HG02571 (cell line): ENCODE measurements around the gene ASTN2.
A peak's percentile ranks its signal among the peaks of the same experiment; 100 is the strongest.

Source experiments
- ATAC-seq: cut with Tn5 transposase; IDR thresholded peaks from one replicate; pipeline ENCODE4 v1.9.1; 2021; ENCODE audit warnings: mild to moderate bottlenecking, moderate library complexity; ENCODE audit not compliant: unreplicated experiment

Gene ASTN2

DNA sequence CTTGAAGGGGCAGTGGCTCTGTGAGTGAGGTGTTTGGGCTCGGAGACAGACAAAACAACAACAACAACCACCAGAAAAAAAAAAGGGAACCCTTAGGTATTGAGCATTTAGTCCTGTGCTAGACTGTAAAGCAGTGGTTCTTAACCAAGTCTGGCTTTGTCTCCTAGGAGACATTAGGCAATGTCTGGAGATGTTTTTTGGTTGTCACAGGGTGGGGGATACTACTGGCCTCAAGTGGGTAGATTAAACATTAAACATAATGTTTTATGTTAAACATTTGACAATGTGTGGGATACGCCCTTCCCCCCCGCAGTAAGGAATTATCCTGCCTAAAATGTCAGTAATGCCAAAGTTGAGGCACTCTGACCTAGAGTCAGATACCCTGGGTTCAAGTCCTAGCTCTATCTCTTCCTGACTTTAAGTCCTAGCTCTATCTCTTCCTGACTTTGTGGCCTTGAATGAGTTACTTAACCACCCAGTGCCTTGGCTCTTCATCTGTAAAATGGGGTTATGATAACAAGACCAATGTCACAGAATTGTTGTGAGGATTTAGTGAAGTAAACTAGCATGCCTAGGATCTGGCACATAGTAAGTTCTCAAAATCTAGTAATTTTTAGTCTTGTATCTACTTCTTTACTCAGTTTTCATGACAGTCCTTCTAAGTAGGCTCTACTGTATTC, 725.9 kb downstream of the ASTN2 start:
- no peak for ATAC-seq

GRCh38 chr9:116687754-116688135, 727.1 kb downstream of the ASTN2 start:
- ATAC-seq: no peak

DNA sequence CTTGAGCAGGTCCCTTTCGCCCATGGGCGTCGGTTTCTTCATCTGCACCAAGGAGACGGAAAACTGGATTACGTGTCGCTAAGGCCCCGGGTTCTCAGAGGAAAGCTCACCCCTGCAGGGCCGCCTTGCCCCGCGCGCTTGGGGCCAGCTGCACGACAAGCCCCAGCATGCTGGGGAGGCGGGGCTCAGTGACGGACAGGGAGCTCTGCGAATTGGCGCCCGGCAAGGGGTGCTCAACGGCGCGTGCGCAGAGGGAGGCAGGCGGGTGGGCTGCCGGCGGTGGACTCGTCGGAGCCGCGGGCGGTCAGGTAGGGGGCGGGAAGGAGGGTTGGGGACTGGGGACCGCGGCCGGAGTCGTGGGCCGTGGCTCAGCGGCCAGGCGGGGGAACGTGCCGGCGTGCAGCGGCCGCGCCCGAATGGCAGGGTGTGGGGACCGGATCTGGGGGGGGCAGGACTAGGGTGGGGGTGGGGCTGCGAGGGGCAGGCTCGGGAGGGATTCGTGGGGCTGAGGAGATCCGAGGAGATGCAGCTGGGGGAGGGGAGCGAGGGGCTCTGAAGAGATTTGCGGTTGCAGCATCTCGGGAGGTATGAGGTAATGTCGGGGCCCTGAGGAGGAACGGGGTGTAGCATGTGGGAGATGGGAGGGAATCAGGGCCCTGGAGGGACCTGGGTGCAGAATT, 727.6 kb downstream of the ASTN2 start, which contains the start of gene TRIM32:
Gene TRIM32, plus strand, starts transcription at position 232 of the 680 bp plus-strand sequence. CDS start 10,438 bp downstream, outside the sequence.
- ATAC-seq: peak; percentile 99

DNA sequence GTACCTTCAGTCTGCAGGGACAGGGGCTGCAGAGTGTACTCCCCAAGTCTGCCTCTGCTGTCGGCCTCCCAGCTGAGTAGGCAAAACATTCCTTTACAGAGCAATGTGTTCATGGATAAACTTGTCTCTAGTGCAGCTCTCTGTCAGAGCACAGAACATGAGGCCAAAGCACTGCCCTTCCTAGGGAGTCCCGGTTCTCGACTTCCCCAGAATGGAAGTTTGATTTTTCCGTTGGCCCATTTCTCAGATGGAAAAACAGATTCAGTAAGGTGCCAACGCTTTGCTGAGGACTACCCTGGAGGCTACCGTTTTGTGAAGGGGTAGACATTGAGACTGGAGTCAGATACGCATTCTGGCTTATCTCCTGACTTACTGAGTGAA, 728.2 kb downstream of the ASTN2 start:
- peak; percentile 13 for ATAC-seq

GRCh38 chr9:116686135-116686534, 728.7 kb downstream of the ASTN2 start:
- ATAC-seq: no peak

DNA sequence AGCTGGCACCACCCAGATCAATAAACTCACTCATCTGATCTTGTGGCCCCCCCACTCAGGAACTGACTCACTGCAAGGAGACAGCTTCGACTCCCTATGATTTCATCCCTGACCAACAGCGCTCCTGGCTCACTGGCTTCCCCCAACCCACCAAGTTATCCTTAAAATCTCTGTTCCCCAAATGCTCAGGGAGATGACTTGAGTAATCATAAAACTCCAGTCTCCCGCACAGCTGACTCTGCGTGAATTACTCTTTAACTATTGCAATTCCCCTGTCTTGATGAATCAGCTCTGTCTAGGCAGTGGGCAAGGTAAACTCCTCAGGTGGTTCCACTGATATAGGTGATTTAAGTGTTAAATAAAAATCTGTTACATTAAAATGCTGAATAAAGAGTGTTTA, 729.7 kb downstream of the ASTN2 start:
- no peak for ATAC-seq

- ATAC-seq: no peak
Measured at GRCh38 chr9:116683535-116683934, 731.3 kb downstream of the ASTN2 start.

DNA sequence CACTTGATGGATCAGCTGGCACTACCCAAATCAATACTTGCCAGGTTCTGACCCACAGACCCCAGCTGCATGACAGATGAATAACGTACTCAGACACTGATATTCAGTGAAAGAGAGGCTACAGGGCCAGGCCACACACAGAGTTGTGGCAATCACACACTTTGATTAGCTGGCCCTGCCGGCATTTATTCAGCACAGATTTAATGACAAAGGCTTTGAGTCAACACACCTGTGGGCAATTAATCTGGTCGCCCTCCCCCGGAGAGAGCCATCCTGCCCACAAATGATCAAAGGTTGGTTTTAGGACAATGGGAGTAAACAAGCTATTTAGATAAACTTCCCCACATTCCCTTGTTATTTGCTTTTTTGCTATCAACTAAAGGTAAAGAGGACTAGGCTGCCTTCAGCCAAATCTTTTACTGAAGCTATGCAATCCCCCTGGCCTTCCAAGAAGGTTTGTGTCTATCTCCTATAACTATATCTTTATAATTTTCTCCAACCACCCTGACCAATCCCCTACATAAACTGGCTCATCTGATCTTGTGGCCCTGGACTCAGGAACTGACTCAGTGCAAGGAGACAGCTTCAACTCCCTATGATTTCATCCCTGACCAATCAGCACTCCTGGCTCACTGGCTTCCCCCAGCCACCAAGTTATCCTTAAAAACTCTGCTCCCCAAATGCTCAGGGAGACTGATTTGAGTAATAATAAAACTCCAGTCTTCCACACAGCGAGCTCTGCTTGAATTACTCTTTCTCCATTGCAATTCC, 740.5 kb downstream of the ASTN2 start:
- ATAC-seq: no peak

GRCh38 chr9:116673375-116673774, 741.5 kb downstream of the ASTN2 start:
- no peak for ATAC-seq

DNA sequence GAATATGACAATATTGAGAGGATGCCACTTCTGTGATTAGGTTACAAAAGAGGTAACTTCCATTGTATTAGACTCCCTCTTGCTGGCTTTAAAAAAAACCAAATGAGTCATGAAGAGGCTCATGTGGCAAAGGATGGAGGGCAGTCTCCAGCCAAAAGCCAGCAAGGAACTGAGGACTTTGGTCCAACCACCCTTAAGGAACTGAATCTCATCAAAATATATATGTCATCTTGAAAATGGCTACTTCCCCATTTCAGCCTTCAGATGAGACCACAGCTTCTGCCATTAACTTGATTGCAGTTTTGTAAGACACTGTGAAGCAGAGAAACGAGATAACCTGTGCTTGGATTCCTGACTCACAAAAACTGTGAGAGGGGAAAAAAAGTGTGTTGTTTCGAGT, 743.3 kb downstream of the ASTN2 start:
- ATAC-seq: no peak

- no peak for ATAC-seq
Measured at GRCh38 chr9:116668970-116669695, 745.7 kb downstream of the ASTN2 start.

DNA sequence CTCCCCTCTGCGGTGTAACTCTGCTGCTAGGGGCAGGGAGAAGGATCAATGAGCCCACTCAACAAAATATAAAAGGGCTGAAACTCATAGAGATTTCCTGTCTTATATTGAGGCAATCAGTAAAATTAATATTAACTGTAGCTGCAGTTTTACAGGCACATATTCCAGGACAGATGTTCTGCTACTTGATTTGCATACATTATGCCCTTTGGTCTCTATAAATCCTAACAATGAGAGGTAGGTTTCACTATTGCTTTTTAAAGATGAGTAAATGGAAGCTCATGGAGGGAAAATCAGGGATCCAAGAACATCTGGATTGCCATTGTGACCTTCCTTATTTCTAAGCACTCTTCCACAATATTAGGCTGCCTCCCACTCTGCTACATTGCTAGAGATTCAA, 751.3 kb downstream of the ASTN2 start:
- ATAC-seq: no peak

- ATAC-seq: no peak
Measured at GRCh38 chr9:116662646-116663310, 752.1 kb downstream of the ASTN2 start.

DNA sequence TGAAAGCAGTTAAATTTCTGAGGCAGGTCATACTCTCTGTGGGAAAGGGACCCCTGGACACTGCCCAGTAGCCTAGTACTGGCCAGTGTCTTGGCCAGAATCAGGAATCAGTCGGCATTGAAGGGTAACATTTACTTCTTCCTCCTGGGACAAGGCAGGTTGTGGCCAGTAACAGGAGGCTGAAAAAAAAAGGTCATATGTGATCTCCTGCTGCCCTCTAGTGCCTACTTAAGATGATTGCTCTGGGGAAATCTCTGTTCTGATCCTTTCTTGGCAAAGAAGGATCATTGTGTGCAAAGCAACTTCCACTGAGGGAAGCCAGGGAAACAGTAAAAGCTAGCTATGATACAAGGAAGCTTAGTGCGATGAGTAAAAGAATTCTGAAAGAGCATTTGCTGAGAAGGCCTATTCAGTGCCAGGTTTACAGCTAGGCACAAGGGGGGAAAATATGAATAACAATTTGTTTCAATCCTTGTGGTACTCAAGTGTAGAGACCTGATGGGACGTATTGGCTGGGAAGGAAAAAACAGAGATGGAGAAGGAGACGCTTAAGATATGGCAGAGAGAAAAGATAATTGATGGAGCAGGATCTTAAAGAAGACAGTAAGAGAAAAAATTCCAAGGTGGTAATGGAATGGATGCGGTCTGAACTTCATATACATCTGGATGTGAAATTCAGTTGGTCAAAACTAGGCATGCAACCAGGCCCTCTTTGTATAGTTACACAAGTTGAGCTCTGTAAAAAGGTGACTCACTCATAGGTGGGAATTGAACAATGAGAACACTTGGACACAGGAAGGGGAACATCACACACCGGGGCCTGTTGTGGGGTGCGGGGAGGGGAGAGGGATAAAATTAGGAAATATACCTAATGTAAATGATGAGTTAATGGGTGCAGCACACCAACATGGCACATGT, 753.6 kb downstream of the ASTN2 start:
- ATAC-seq: peak; percentile 76

DNA sequence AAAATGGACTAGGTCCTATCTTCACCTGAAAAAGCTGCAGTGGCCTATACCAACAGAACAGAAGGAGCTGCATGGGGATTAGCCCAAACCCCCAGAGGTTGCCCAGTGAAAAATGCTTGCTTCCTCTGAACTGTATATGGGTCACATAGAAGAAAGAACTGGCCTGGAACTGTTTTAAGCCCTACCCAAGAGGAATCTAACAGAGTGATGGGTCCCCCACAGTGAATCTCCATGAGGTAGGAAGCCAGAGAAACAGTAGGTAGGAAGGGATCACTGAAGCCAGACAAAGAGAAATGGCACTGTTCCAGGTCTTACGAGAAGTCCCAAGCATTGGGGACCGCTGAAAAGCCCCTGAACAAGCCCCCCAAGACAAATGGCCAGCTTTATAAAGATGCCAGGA, 756.6 kb downstream of the ASTN2 start:
- ATAC-seq: no peak

DNA sequence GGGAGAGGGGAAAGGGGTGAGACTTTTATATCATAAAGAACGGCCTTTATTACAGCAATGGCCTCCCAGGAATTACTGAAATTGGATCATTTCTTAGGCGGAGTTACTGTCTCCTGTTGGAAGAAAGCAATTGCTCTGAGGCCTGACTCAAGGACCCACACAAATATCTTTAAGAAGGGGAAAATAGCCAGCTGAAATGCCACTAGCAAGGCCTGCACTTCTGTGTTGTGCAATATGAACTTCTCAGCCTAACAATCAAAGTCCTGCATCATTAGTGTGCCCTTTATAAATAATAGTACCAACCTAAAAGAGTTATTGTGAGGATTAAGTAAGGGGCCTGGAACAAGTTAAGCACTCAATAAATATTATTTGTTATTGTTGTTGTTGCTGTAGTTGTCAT, 757.9 kb downstream of the ASTN2 start:
- no peak for ATAC-seq

GRCh38 chr9:116656501-116656971, 758.3 kb downstream of the ASTN2 start:
- no peak for ATAC-seq

GRCh38 chr9:116654059-116654355, 760.9 kb downstream of the ASTN2 start:
- no peak for ATAC-seq

- no peak for ATAC-seq
Measured at GRCh38 chr9:116653348-116654058, 761.4 kb downstream of the ASTN2 start.
